GM12891 (cell line): ENCODE results near the gene TMEM126B.
A peak's percentile ranks its signal among the peaks of the same experiment; 100 is the strongest.
"Not testable (repeated sequence)": the region's sequence is repeated elsewhere in the genome, so short reads cannot be mapped to it uniquely, and the experiment has no call there.

Experiments
- DNase-seq: peaks from one replicate; pipeline ENCODE4 v3.0.0; 2011; ENCODE audit warnings: low spot score; ENCODE audit not compliant: insufficient read length
- FAIRE-seq: peaks from 2 replicates; lab custom pipeline; 2011; peaks lifted over from hg19 to GRCh38; lab: Jason Lieb, UNC
- PAX5 ChIP-seq: IDR thresholded peaks from 2 replicates; pipeline ENCODE4 v1.6.1; 2011; ENCODE audit warnings: low read length, moderate library complexity, mild to moderate bottlenecking; ENCODE audit not compliant: insufficient read depth, severe bottlenecking
- POLR2A ChIP-seq: IDR thresholded peaks from 2 replicates; pipeline ENCODE4 v1.6.1; 2011; ENCODE audit warnings: low read depth, low read length, control low read depth
- POLR2AphosphoS5 ChIP-seq: IDR thresholded peaks from 2 replicates; pipeline ENCODE4 v1.6.1; 2011; ENCODE audit warnings: low read depth, low read length, control low read depth
- POU2F2 ChIP-seq: IDR thresholded peaks from 2 replicates; pipeline ENCODE4 v1.6.1; 2011; ENCODE audit warnings: low read depth, mild to moderate bottlenecking, control low read depth, low read length, moderate library complexity
- SPI1 ChIP-seq: IDR thresholded peaks from 2 replicates; pipeline ENCODE4 v1.6.1; 2011; ENCODE audit warnings: low read depth, low read length, control low read depth
- TAF1 ChIP-seq: IDR thresholded peaks from 2 replicates; pipeline ENCODE4 v1.6.1; 2011; ENCODE audit warnings: low read depth, low read length, control low read depth

TMEM126B gene

DNA sequence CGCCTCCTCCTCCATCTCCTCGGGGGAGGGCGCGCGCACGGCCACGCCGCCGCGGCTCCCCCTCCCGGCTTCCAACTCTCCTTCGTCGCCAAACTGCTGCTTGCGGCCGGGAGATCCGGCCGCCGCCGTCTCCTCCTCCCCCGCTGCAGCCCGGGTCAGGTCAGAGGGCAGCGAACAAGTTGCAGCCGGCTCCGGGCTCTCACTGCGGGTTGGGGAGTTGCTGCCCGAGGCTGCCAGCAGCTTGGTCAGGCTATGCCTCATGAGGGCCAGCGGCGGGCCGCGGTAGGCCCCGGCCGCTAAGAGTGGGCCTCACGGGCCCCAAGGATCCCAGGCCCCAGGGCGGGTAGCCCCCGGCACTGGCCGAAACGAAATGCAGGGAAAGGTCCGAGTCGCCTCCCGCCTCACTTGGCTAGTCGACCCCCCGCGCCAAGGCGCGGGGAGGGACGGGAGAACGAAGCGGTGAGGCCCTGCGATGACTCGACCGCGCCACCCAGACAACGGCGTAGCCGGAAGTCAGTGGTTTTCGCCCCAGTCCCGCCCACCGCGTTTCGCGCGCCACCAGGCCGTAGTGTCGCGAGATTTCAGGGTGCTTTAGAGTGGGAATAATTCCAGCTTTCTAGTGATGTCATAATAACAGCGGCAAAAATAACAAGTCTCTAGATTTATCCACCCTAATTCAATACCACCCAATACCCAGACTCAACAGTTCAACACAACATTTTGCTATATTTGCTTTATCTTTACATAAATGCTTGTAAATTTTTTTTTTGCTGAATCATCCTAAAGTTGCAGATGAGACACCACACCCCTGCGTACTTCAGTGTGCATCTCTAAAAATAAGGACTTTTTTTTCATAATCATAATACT, 36.5 kb downstream of the TMEM126B start, which contains the start of gene CREBZF:
Gene CREBZF (minus strand): TSS at position 515 of the 867 bp plus-strand sequence. CDS start 254 bp downstream, at position 261.
- FAIRE-seq (peak; percentile 90), DNase-seq (peak; percentile 77)
- TF ChIP-seq POLR2A (peak; percentile 92), POLR2AphosphoS5 (peak; percentile 95), SPI1 (no peak), TAF1 (peak; percentile 80), PAX5 (no peak), POU2F2 (peak; percentile 70)

GRCh38 chr11:85665733-85666132, 37.3 kb downstream of the TMEM126B start:
- TF ChIP-seq POU2F2, result no peak
- TF ChIP-seq TAF1, result no peak
- no peak for TF ChIP-seq PAX5
- TF ChIP-seq SPI1, result no peak
- TF ChIP-seq POLR2AphosphoS5, result no peak
- no peak for TF ChIP-seq POLR2A
- DNase-seq (no peak), FAIRE-seq (no peak)

DNA sequence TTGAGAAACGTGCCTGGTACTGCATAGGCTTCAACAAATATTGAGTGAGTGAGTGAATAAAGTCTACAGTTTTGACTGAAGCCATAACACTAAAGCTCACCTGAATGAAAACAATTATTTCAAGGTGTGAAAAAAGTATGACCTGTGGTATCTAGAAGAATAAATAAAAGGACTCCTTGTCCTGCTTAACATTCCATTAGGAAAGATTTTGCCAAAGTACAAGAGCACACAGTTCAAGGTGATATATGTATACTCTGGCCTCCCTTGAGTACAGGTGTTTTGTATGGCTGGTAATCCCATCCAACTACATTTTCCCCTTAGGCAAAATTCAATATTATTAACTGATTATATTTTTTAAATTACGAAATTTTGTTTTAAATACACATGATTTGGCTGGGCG, 38.3 kb downstream of the TMEM126B start:
- DNase-seq (no peak), FAIRE-seq (no peak)
- no peak for TF ChIP-seq PAX5
- TF ChIP-seq POU2F2, result no peak
- TF ChIP-seq SPI1, result no peak
- TF ChIP-seq POLR2AphosphoS5, result no peak
- no peak for TF ChIP-seq POLR2A
- TF ChIP-seq TAF1, result no peak

DNA sequence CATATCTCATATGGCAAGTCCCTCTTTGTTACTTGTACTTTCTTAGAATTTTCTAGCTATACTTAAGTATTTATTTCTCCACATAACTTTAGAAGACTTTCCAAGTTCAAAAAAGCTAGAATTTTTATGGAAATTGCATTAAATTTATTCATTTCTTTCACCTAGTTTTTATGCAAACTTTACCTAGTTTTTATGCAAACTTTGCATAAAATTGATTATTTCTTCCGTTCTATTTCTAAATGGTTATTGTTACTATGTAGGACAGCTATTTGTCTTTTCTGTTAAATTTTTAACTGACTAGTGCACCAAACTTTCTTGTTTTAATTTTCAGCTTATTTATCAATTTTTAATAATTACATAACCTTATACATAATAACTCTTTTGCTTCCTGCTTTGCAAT, 39.8 kb downstream of the TMEM126B start:
- FAIRE-seq (no peak), DNase-seq (no peak)
- no peak for TF ChIP-seq POU2F2
- no peak for TF ChIP-seq POLR2A
- no peak for TF ChIP-seq POLR2AphosphoS5
- TF ChIP-seq PAX5, result no peak
- no peak for TF ChIP-seq TAF1
- TF ChIP-seq SPI1, result no peak

GRCh38 chr11:85670949-85671663, 42.7 kb downstream of the TMEM126B start:
- not testable (repeated sequence) for FAIRE-seq, DNase-seq

- no peak for FAIRE-seq
- TF ChIP-seq POLR2A (no peak), PAX5 (no peak), POU2F2 (no peak), POLR2AphosphoS5 (no peak), SPI1 (peak; percentile 78), TAF1 (no peak)
- no peak for DNase-seq
Measured at GRCh38 chr11:85672105-85672902, 43.9 kb downstream of the TMEM126B start.

DNA sequence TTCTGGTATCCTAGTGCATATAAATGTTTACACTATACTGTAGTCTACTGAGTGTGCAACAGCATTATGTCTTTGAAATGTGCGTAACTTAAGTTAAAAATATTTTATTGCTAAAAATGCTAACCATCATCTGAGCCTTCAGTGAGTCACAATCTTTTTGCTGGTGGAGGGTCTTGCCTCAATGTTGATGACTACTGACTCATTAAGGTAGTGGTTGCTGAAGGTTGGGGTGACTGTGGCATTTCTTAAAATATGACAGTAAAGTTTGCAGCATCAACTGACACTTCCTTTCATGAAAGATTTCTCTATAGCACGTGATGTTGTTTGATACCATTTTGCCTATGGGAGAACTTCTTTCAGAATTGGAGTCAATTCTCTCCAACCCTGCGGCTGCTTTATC, 45.0 kb downstream of the TMEM126B start:
- FAIRE-seq, result no peak
- DNase-seq, result no peak
- no peak for TF ChIP-seq POLR2AphosphoS5
- TF ChIP-seq POU2F2, result no peak
- TF ChIP-seq PAX5, result no peak
- TF ChIP-seq POLR2A, result no peak
- no peak for TF ChIP-seq TAF1
- no peak for TF ChIP-seq SPI1

- DNase-seq (no peak), FAIRE-seq (no peak)
- TF ChIP-seq POLR2A (no peak), POU2F2 (no peak), PAX5 (no peak), POLR2AphosphoS5 (no peak), SPI1 (no peak), TAF1 (no peak)
Measured at GRCh38 chr11:85679576-85679975, 51.2 kb downstream of the TMEM126B start.

GRCh38 chr11:85680897-85681296, 52.5 kb downstream of the TMEM126B start:
- no peak for TF ChIP-seq PAX5
- TF ChIP-seq POU2F2, result 0 out of 2 replicates have a peak, but pooled peaks have one; percentile 28
- FAIRE-seq (no peak), DNase-seq (no peak)
